DND-41 (cell line): ENCODE results near the gene HTRA3.

Experiments used
- ATAC-seq: fragments of 200-7000 bp; cut with Tn5 transposase; 3 replicates; pipeline ENCODE4 v1.9.1; 2021; ENCODE audit warnings: low read depth; ENCODE audit not compliant: insufficient read depth
- DNase-seq: peaks from one replicate; pipeline ENCODE4 v3.0.0-alpha.2; 2020
- H2AFZ ChIP-seq: 2 replicates; pipeline ENCODE4 v1.6.0; 2012; ENCODE audit warnings: low read depth, low read length
- H3K27ac ChIP-seq: 2 replicates; pipeline ENCODE4 v1.5.1; 2012; ENCODE audit warnings: low read length, inconsistent platforms
- H3K27me3 ChIP-seq: fragments of 200-600 bp; sonication (generic); 2 replicates; pipeline ENCODE4 v1.6.0; 2012; ENCODE audit warnings: low read length, mild to moderate bottlenecking, inconsistent platforms; ENCODE audit not compliant: insufficient read depth, poor library complexity
- H3K36me3 ChIP-seq: 2 replicates; pipeline ENCODE4 v1.5.1; 2012; ENCODE audit warnings: low read length, inconsistent platforms; ENCODE audit not compliant: insufficient read depth
- H3K4me1 ChIP-seq: 2 replicates; pipeline ENCODE4 v1.5.1; 2012; ENCODE audit warnings: mild to moderate bottlenecking, low read length; ENCODE audit not compliant: insufficient read depth
- H3K4me2 ChIP-seq: 2 replicates; pipeline ENCODE4 v1.6.0; 2012; ENCODE audit warnings: mild to moderate bottlenecking, moderate library complexity, low read length, inconsistent platforms; ENCODE audit not compliant: insufficient read depth
- H3K4me3 ChIP-seq, 2 experiments: fragments of 200-600 bp in 1 of 2; shearing (Covaris generic) in 1 of 2; 2 replicates each; pipeline ENCODE4 v1.5.1; 2012 to 2016; ENCODE audit warnings: inconsistent platforms in 2 of 2, low read length in 2 of 2, mild to moderate bottlenecking in 2 of 2, low read depth in 1 of 2, moderate library complexity in 1 of 2
- H3K79me2 ChIP-seq: 2 replicates; pipeline ENCODE4 v1.6.0; 2012; ENCODE audit warnings: low read length, inconsistent platforms; ENCODE audit not compliant: insufficient read depth
- H3K9ac ChIP-seq: 2 replicates; pipeline ENCODE4 v1.6.0; 2012; ENCODE audit warnings: low read depth, mild to moderate bottlenecking, inconsistent platforms, low read length, moderate library complexity
- H3K9me3 ChIP-seq: 2 replicates; pipeline ENCODE4 v1.5.1; 2012; ENCODE audit warnings: low read length, moderate library complexity, mild to moderate bottlenecking, inconsistent platforms; ENCODE audit not compliant: insufficient read depth, severe bottlenecking
- H4K20me1 ChIP-seq: 2 replicates; pipeline ENCODE4 v1.6.0; 2012; ENCODE audit warnings: low read length; ENCODE audit not compliant: insufficient read depth
- CTCF ChIP-seq: IDR thresholded peaks from 2 replicates; pipeline ENCODE4 v1.5.1; 2012; ENCODE audit warnings: borderline replicate concordance, low read length, moderate library complexity, mild to moderate bottlenecking; ENCODE audit not compliant: poor library complexity, severe bottlenecking; ENCODE audit errors: extremely low read depth
- EZH2 ChIP-seq: IDR thresholded peaks from 3 replicates; pipeline ENCODE4 v1.6.1; 2012; ENCODE audit warnings: borderline replicate concordance, low read depth, mild to moderate bottlenecking, moderate library complexity, low read length, inconsistent platforms; ENCODE audit not compliant: severe bottlenecking

Gene HTRA3

GRCh38 chr4:8224975-8225625, 44.5 kb upstream of the HTRA3 start:
- Histone ChIP-seq H3K4me3 (no peak overlapping the region), H2AFZ (no peak overlapping the region), H3K4me2 (no peak overlapping the region)

GRCh38 chr4:8225706-8226443, 43.7 kb upstream of the HTRA3 start:
- Histone ChIP-seq H3K4me2 (no peak overlapping the region), H2AFZ (no peak overlapping the region), H3K36me3 (peaks cover 15% of the 10 kb centered on the region), H3K9ac (no peak overlapping the region), H3K27me3 (no peaks in the 10 kb centered on the region), H3K79me2 (no peaks in the 10 kb centered on the region), H4K20me1 (no peaks in the 10 kb centered on the region; the same call in 1 of the 2 replicates), H3K27ac (0 out of 2 replicates have a peak overlapping the region, but pooled peaks have one; percentile 0), H3K4me3 (no peak overlapping the region), H3K4me1 (peaks cover 92% of the 10 kb centered on the region), H3K9me3 (no peaks in the 10 kb centered on the region)
- DNase-seq (no peak), ATAC-seq (no peak)
- TF ChIP-seq EZH2 = no peak
- TF ChIP-seq CTCF = no peak

More at GRCh38 chr4:8224975-8225625, 44.5 kb upstream of the HTRA3 start:
- Histone ChIP-seq H3K27ac (0 out of 2 replicates have a peak overlapping the region, but pooled peaks have one; percentile 0), H3K9me3 (no peaks in the 10 kb centered on the region), H3K79me2 (no peaks in the 10 kb centered on the region), H3K9ac (no peak overlapping the region), H3K36me3 (peaks cover 15% of the 10 kb centered on the region), H3K27me3 (no peaks in the 10 kb centered on the region), H4K20me1 (no peaks in the 10 kb centered on the region; the same call in 1 of the 2 replicates), H3K4me1 (peaks cover 95% of the 10 kb centered on the region)
- peak; percentile 24 for DNase-seq
- ATAC-seq = no peak
- TF ChIP-seq EZH2 (no peak), CTCF (no peak)

- H3K4me2 ChIP-seq = no peak overlapping the region; the same call in 1 of the 2 replicates
- ATAC-seq (no peak), DNase-seq (no peak)
- peaks cover 81% of the 10 kb centered on the region for H3K4me1 ChIP-seq
- no peak overlapping the region for H2AFZ ChIP-seq
- no peaks in the 10 kb centered on the region for H3K27me3 ChIP-seq
- H3K4me3 ChIP-seq = no peak overlapping the region
- no peaks in the 10 kb centered on the region for H3K9me3 ChIP-seq
- no peaks in the 10 kb centered on the region; the same call in 1 of the 2 replicates for H4K20me1 ChIP-seq
- H3K9ac ChIP-seq = no peak overlapping the region
- H3K36me3 ChIP-seq = peaks cover 16% of the 10 kb centered on the region
- H3K27ac ChIP-seq = peak overlapping the region; percentile 98; the same call in 1 of the 2 replicates
- TF ChIP-seq CTCF = no peak
- TF ChIP-seq EZH2 = no peak
- H3K79me2 ChIP-seq = no peaks in the 10 kb centered on the region
Measured at GRCh38 chr4:8227201-8227770, 42.3 kb upstream of the HTRA3 start.
